GM18861 (cell line): Measurements from ENCODE around the gene BAIAP2L2.
"Not testable (repeated sequence)": the region's sequence is repeated elsewhere in the genome, so short reads cannot be mapped to it uniquely, and the experiment has no call there.

Experiments used
- ATAC-seq: cut with Tn5 transposase; IDR thresholded peaks from one replicate; pipeline ENCODE4 v1.9.1; 2021; ENCODE audit not compliant: unreplicated experiment

The BAIAP2L2 gene

DNA sequence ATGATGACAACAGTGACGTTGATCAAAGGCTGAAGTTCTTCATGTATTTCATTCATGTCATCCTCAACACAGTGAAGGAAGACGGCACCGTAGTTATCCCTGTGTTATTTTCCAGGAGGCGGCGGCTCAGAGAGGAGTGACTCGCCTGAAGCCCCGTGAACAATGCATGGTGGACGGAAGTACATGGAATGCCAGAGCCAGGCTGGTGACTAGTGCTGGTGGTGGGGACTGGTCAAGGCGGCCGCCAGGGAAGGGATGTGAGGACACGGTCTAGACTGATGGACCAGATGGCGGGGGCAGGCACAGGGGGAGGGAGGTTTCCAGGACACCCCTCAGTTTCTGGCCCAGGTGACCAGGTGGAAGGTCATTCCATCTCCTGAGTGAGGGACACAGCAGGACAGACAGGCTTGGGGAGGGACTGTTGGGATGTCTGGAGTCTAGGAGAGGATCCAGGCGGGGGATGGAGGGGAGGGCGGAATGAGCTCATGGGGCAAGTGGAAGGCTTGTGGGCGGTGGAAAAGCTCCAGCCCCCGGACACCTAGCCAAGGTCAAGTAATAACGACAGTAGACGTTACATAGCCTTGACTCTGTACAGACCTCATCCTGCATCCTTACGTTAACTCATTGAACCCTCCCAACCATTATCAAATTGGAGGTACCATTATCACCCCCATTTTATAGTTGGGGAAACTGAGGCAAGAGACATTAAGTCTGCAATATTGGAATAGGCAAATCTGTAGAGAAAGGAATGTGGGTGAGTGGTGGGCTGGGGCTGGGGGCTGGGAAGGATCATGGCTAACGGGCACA is 69.3 kb downstream of the BAIAP2L2 start:
- ATAC-seq, result no peak

DNA sequence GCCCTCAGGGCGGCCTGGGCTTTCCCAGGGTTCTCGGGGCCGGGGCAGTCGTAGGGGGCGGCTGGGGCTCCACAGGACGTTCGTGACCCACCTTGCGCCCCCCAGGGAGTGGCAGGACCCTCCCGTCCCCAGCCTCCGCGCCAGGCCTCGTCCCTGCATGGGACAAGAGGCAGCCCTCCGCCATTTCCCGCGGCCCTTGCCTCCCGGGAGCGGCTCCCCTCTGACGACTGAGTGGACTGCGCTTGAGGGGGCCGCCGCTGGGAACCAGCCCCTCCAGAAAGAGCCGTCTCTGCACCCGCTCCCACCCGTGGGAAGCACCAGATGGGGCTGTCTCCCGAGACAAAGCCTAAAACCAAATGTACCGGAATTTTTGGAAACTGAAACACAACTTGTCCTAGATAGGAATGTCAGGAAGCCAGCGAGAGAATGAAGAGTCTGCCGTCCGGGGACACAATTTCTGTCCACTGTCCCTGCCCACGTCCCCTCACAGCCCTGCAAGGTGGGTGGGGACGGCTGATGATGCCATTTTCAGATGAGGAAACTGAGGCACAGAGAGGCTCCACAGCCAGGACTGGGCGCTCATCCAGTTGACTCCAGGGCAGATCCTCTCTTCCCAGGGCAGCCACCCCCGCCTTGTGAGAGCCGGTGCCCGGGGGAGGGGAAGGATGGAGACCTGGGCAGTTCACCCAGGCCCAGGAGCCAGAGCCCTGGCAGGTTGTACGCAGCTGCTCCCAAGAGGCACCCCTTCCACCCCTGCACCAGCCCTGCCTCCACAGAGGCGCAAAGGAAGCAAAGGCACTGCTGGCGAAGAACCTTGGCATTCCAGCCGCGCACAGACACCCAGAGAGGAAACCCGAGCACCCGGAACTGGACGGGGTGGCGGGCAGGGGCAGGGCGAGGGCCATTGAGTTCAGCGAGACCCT is 71.3 kb downstream of the BAIAP2L2 start:
- ATAC-seq, result no peak

DNA sequence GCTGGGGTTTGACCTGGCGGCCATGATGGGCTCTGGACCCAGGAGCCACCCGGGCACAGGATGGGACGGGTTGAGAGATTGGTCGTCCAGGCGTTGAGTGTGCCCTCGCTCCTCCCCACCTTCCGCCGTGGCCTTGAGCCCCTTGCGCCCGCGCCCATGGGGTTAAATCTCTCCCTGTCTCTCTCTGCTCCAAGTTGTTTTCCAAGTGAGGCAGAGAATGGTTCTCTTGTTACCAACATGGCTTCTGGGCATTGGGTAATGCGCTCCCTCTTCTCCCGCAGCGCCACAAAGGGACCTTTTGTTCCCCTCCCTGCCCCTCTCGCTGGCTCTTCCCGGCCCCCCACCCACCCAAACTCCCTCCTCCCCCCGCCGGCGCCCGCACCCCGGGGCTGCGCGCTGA is 72.1 kb downstream of the BAIAP2L2 start:
- no peak for ATAC-seq

DNA sequence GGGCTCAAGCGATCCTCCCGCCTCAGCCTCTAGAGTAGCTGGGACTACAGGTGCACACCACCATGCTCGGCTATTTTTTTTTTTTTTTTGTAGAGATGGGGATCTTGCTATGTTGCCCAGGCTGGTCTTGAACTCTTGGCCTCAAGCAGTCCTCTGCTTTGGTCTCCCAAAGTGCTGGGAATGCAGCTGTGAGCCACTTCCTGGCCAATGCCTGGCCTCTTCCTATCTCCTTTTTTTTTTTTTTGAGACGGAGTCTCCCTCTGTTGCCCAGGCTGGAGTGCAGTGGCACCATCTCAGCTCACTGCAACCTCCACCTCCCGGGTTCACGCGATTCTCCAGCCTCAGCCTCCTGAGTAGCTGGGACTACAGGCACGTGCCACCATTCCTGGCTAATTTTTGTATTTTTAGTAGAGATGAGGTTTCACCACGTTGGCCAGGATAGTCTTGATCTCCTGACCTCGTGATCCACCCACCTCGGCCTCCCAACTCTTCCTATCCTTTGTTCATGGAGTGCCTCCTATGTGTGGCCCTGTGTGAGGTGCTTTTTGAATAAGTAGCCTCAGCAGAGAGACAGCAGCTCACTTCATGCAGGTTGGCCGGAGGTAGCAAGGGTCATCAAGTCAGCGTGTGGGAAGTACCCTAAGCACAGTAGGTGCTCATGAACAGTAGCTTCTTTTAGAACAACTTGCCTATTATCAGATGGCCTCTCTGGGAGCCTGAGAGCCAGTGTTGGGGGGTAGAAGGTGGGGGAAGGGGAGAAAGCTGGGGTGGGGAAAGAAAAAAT is 72.9 kb downstream of the BAIAP2L2 start:
- ATAC-seq, result not testable (repeated sequence)

DNA sequence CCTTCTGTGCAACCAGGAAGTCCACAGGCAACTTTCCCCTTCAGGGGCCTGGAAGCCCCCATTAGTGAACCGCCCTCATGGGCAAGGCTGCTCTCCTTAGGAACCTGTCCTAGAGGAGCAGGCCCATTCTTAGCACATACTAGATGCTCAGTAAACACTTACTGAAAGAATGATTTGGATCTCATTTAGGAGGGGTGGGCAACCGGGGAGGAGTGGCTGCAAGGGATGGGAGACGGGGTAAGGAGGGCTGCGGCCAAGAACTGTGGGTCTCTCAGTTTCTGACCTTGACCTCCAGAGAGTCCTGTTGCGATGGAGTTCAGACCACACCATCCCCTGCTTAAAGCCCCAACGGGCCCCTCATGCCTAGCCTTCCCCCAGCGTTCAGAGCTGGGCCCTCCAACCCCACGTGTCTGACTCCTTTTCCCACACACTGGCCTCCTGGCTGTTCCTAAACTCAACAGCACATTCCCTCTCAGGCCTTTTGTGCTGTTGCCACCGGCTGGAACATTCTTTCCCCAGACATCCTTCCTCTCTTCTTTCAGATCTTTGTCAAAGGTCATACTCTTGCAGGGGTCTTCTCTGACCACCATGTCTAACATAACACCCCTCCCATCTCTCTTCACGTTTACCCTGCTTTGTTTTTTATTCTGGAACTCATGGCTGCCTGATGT is 74.0 kb downstream of the BAIAP2L2 start:
- ATAC-seq, result no peak

DNA sequence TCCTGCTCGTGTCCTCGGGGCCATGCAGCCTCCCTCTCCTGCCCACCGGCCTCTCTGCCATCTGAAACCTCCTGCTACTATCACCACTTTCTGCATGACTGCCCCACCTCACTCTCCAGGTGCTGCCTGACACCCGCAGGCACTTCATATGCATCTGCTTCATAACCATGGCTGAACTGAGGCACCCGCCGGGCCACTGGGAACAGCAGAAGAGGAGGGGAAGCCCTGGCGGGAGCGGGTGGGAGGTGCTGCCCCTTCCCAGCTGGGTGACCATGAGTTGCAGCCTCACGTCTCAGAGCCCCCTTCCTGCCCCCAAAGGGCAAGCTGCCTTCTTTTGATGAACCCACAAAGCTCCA is 75.0 kb downstream of the BAIAP2L2 start:
- ATAC-seq, result no peak
